K562 (cell line): ENCODE results near the gene SLC6A8. TPM values are rescaled to one million over a fixed set of nuclear protein-coding genes. Genes with fewer than 3 reads are reported as not detected.

Experiments used
- ATAC-seq: fragments of 200-7000 bp; cut with Tn5 transposase; 3 replicates; pipeline ENCODE4 v1.9.1; 2020; ENCODE audit warnings: moderate library complexity
- BruUV-seq: library from RNA; stranded (reverse); fragments of 400-500 nt; replicated peaks from 2 replicates; lab custom pipeline; 2021; lab: Mats Ljungman, UMichigan
- CTCF ChIA-PET: fragments of 300-600 bp; formaldehyde crosslinking; extraction: SDS; loops from one replicate; lab custom pipeline; 2021; ENCODE audit warnings: low intra/inter-chr PET ratio; lab: Yijun Ruan, JAX
- POLR2A ChIA-PET: fragments of 300-600, 350-650 bp; sonication (Branson Sonifier 250); formaldehyde crosslinking; extraction: SDS; loops from one replicate; lab custom pipeline; 2021; ENCODE audit warnings: antibody characterized with exemption, inconsistent platforms; lab: Yijun Ruan, JAX
- DNase-seq, 4 experiments: peaks; one replicate each; pipeline versions ENCODE4 v3.0.0 to v3.0.0-alpha.2; 2011 to 2018; ENCODE audit warnings: low spot score in 3 of 4, mixed read lengths in 3 of 4; ENCODE audit errors: extremely low read depth in 1 of 4
- FAIRE-seq: peaks from 2 replicates; lab custom pipeline; 2011; peaks lifted over from hg19 to GRCh38; lab: Jason Lieb, UNC
- H2AFZ ChIP-seq: 2 replicates; pipeline ENCODE4 v1.6.0; 2011; ENCODE audit warnings: low read depth, low read length, control low read depth, inconsistent platforms
- H3K27ac ChIP-seq: fragments of 200-600 bp; 3 replicates; pipeline ENCODE4 v1.8.0; 2011; ENCODE audit warnings: low read depth, mild to moderate bottlenecking, control low read depth, inconsistent platforms, low read length, moderate library complexity, mixed read lengths; ENCODE audit errors: extremely low read depth
- H3K27me3 ChIP-seq, 2 experiments: fragments of 300-600 bp in 1 of 2; 2 replicates in 1 of 2; 3 replicates in 1 of 2; pipeline versions ENCODE4 v1.6.0 to v1.8.0; 2011; ENCODE audit warnings: inconsistent platforms in 2 of 2, low read length in 2 of 2, mild to moderate bottlenecking in 1 of 2, mixed read lengths in 1 of 2, moderate library complexity in 1 of 2; ENCODE audit not compliant: control insufficient read depth in 2 of 2, insufficient read depth in 2 of 2
- H3K36me3 ChIP-seq: fragments of 300-600 bp; 3 replicates; pipeline ENCODE4 v1.8.0; 2011; ENCODE audit warnings: mild to moderate bottlenecking, low read length, inconsistent platforms; ENCODE audit not compliant: control insufficient read depth, insufficient read depth
- H3K4me1 ChIP-seq, 2 experiments: fragments of 200-600 bp in 1 of 2; replicated peaks in 1 of 2; 2 replicates in 1 of 2; 3 replicates in 1 of 2; pipeline versions ENCODE4 v1.5.1 to v1.8.0; 2011; ENCODE audit warnings: inconsistent platforms in 2 of 2, low read length in 2 of 2, mild to moderate bottlenecking in 1 of 2, mixed read lengths in 1 of 2, moderate library complexity in 1 of 2; ENCODE audit not compliant: control insufficient read depth in 2 of 2, insufficient read depth in 2 of 2
- H3K4me2 ChIP-seq: 2 replicates; pipeline ENCODE4 v1.6.1; 2011; ENCODE audit warnings: low read length, control low read depth, inconsistent platforms, mixed read lengths; ENCODE audit not compliant: insufficient read depth
- H3K4me3 ChIP-seq: fragments of 200-600 bp; sonication (generic), shearing (Covaris generic); 2 replicates; pipeline ENCODE4 v1.5.1; 2016; ENCODE audit warnings: control low read depth, inconsistent platforms
- H3K79me2 ChIP-seq: fragments of 200-600 bp; 3 replicates; pipeline ENCODE4 v1.8.0; 2011; ENCODE audit warnings: low read length, inconsistent platforms; ENCODE audit not compliant: control insufficient read depth, insufficient read depth
- H3K9ac ChIP-seq, 2 experiments: 2 replicates each; pipeline versions ENCODE4 v1.6.0 to v1.6.1; 2011; ENCODE audit warnings: low read depth in 2 of 2, low read length in 2 of 2, control low read depth in 1 of 2, inconsistent platforms in 1 of 2, mild to moderate bottlenecking in 1 of 2, mixed read lengths in 1 of 2; ENCODE audit not compliant: insufficient read depth in 1 of 2
- H3K9me1 ChIP-seq: one replicate; pipeline ENCODE4 v1.6.0; 2011; ENCODE audit warnings: inconsistent platforms, mild to moderate bottlenecking, low read length, moderate library complexity; ENCODE audit not compliant: control insufficient read depth, insufficient read depth
- H3K9me3 ChIP-seq: replicated peaks from 2 replicates; pipeline ENCODE4 v1.5.1; 2011; ENCODE audit warnings: low read depth, low read length, inconsistent platforms; ENCODE audit not compliant: control insufficient read depth, insufficient read depth
- H4K20me1 ChIP-seq: replicated peaks from 2 replicates; pipeline ENCODE4 v1.6.1; 2011; ENCODE audit warnings: low read length, inconsistent platforms, mixed read lengths; ENCODE audit not compliant: control insufficient read depth, insufficient read depth
- CREB5 ChIP-seq: fragments of 250-450 bp; sonication (Bioruptor Pico); IDR thresholded peaks from 2 replicates; pipeline ENCODE4 v1.5.0; 2020; ENCODE audit warnings: mild to moderate bottlenecking
- DIDO1 ChIP-seq: fragments of 450-650 bp; IDR thresholded peaks from 2 replicates; pipeline ENCODE4 v1.6.1; 2016; ENCODE audit warnings: low read depth, missing biosample characterization, missing genetic modification characterization
- HDAC2 ChIP-seq: fragments of 450-650 bp; IDR thresholded peaks from 2 replicates; pipeline ENCODE4 v1.6.1; 2016; ENCODE audit warnings: mild to moderate bottlenecking
- HNRNPUL1 ChIP-seq: fragments of 200-400 bp; formaldehyde crosslinking; IDR thresholded peaks from 2 replicates; pipeline ENCODE4 v1.6.1; 2017; ENCODE audit warnings: low read length
- KDM5B ChIP-seq: fragments of 200-600 bp; sonication (generic); IDR thresholded peaks from 2 replicates; pipeline ENCODE4 v1.6.1; 2012; ENCODE audit warnings: low read depth, mild to moderate bottlenecking, moderate library complexity, low read length, control low read depth, inconsistent platforms; ENCODE audit not compliant: insufficient replicate concordance
- MED1 ChIP-seq: sonication (generic); formaldehyde crosslinking; IDR thresholded peaks from 2 replicates; pipeline ENCODE4 v1.8.1; 2023; ENCODE audit warnings: missing genetic modification reagents, borderline replicate concordance
- NR4A1 ChIP-seq, 2 experiments: fragments of 250-450 bp in 1 of 2; fragments of 450-650 bp in 1 of 2; sonication (Bioruptor Pico) in 1 of 2; IDR thresholded peaks; 2 replicates each; pipeline versions ENCODE4 v1.4.0 to v1.6.1; 2016 to 2020; ENCODE audit warnings: mild to moderate bottlenecking in 2 of 2, missing compliant biosample characterization in 1 of 2, missing genetic modification characterization in 1 of 2, moderate library complexity in 1 of 2
- POLR2G ChIP-seq: fragments of 200-400 bp; formaldehyde crosslinking; IDR thresholded peaks from 2 replicates; pipeline ENCODE4 v1.6.1; 2017; ENCODE audit warnings: low read depth, mild to moderate bottlenecking, antibody characterized with exemption, low read length, moderate library complexity
- RBFOX2 ChIP-seq: fragments of 200-400 bp; formaldehyde crosslinking; IDR thresholded peaks from 2 replicates; pipeline ENCODE4 v1.6.1; 2017; ENCODE audit warnings: low read depth, mild to moderate bottlenecking, low read length, moderate library complexity
- RBM22 ChIP-seq: fragments of 200-400 bp; formaldehyde crosslinking; IDR thresholded peaks from 2 replicates; pipeline ENCODE4 v1.6.1; 2018; ENCODE audit warnings: low read length, low read depth; ENCODE audit not compliant: poor library complexity, severe bottlenecking
- RBM39 ChIP-seq: fragments of 200-400 bp; formaldehyde crosslinking; optimal IDR thresholded peaks from 2 replicates; pipeline ENCODE3; 2018; ENCODE audit warnings: low read depth, low read length
- TCF7 ChIP-seq: sonication (generic); IDR thresholded peaks from 2 replicates; pipeline ENCODE4 v1.6.1; 2016; ENCODE audit warnings: antibody characterized with exemption, borderline replicate concordance
- THRAP3 ChIP-seq: fragments of 450-650 bp; IDR thresholded peaks from 2 replicates; pipeline ENCODE4 v1.6.1; 2016; ENCODE audit warnings: mild to moderate bottlenecking, inconsistent platforms, borderline replicate concordance
- ZC3H8 ChIP-seq: fragments of 450-650 bp; IDR thresholded peaks from 2 replicates; pipeline ENCODE4 v1.6.1; 2017
- WGBS: fragments of 100-300 bp; shearing (Covaris generic); methylation state at CpG from one replicate; pipeline ENCODE4 v1.1.6; 2016; ENCODE audit warnings: low coverage, mixed read lengths; ENCODE audit not compliant: insufficient coverage; ENCODE audit errors: missing lambda C conversion rate; 5-methylcytosine and 5-hydroxymethylcytosine counted together
- in situ Hi-C: fragments of 300-500 bp; cut with MboI; formaldehyde crosslinking; loops from 4 replicates; pipeline ENCODE4 v1.15.0; 2018; ENCODE audit warnings: inconsistent platforms, mixed read lengths
- intact Hi-C: fragments of 100-400 bp; cut with micrococcal nuclease; formaldehyde crosslinking; loops from 2 replicates; pipeline ENCODE4 v1.14.2; 2022
- polyA plus RNA-seq, 8 experiments: library from polyadenylated mRNA; depleted of rRNA in 4 of 8; stranded (reverse) in 5 of 8; unstranded in 3 of 8; fragments of >200 nt; fragmentation: Nextera tagmentation in 2 of 8; fragmentation: Illumina TruSeq in 1 of 8; extraction: Ambion mirVana in 2 of 8; extraction: Trizol in 1 of 8; gene quantifications; 2 replicates each; pipeline versions ENCODE4 v1.2.1 to v1.2.3, GENCODE V29; 2011 to 2014; ENCODE audit warnings: inconsistent platforms in 1 of 8, missing spikeins in 1 of 8
- total RNA-seq, 7 experiments: library from RNA; depleted of rRNA in 6 of 7; stranded (reverse); fragments of >200 nt in 6 of 7; fragmentation: Illumina TruSeq in 2 of 7; extraction: Trizol in 2 of 7; gene quantifications; 2 replicates each; pipeline versions ENCODE4 v1.2.1 to v1.2.3, GENCODE V29; 2011 to 2021; ENCODE audit warnings: low replicate concordance in 1 of 7

SLC6A8 gene
- total and polyA plus RNA-seq, 9 of the 15 experiments (the other 6 are each of a cell fraction or from before 2014, with no cell fraction given), result 0.68 to 144 (median 34.3) TPM

DNA sequence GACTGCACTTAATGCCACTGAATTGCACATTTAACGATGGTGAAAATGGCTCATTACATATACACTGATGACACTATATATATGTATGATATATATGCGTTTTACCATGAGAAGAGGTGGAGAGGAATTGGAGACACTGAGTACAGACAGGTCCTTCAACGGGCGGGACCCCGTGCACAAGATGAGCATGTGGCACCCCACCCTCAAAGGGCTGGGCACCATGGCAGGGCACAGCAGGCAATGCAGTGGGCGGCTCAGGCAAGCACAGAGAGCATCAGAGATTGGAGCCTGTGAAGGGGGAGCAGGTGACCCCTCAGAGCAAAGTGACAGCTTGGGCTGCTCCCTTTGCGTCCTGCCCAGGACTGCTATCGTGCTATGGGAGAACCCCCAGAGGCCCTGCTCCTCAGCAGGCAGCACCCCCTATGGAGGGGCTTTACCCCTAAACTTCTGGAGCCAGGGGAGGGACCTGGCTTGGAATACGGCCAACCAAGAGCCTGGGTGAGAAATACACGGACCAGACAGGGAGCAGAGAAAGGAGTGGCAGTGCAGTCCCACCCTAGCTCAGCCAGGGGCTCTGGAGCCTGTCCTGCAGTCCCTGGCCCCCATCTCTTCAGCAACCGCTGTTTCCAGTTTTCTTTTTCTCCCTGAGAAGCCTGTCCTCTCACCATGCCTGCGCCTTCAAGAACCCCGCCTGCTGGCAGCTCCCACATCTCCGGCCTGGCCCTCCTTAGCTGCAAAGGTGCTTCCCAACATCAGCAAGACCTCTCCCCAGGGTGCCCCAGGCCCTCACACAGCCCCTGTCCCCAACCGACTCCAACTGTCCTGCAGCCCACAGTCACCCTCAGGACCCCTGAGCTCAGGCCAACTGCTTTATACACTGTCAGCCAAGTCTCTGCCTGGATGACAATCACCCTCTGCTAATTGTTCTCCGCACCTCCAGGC, 10.5 kb downstream of the SLC6A8 start:
- Histone ChIP-seq H3K4me3 (no peak overlapping the region), H2AFZ (no peak overlapping the region), H3K79me2 (no peaks in the 10 kb centered on the region), H3K9me1 (no peaks in the 10 kb centered on the region), H3K36me3 (peaks cover 63% of the 10 kb centered on the region; the same call in 1 of the 3 replicates), H3K9ac (no peak overlapping the region), H4K20me1 (no peaks in the 10 kb centered on the region), H3K4me1 (peaks cover 0 to 26% of the 10 kb centered on the region in 2 experiments; a peak in 2 of 5 replicates), H3K27ac (no peak overlapping the region), H3K27me3 (no peaks in the 10 kb centered on the region), H3K4me2 (no peak overlapping the region), H3K9me3 (no peaks in the 10 kb centered on the region)
- ATAC-seq (no peak), DNase-seq (no peak), FAIRE-seq (no peak)
- ChIA-PET CTCF (no interaction called here), POLR2A (interaction anchor here (0.8 to 1.3 kb wide), 3 partner anchors 11 to 120 kb away, joined by 3 to 4 read pairs (median 4); no protein-coding TSS in a partner anchor)
- no peak for TF ChIP-seq ZC3H8
- TF ChIP-seq DIDO1 (tag), result no peak
- TF ChIP-seq POLR2G, result peak; percentile 56; the same call in 1 of the 2 replicates
- no peak for TF ChIP-seq NR4A1 (CRISPR knock-in tag; IDR thresholded peaks at IDR 0.05)
- TF ChIP-seq NR4A1 (tag; IDR thresholded peaks at IDR 0.05), result no peak
- TF ChIP-seq MED1, result no peak
- TF ChIP-seq RBM22, result peak; percentile 53
- no peak for TF ChIP-seq RBM39
- TF ChIP-seq RBFOX2, result peak; percentile 1
- TF ChIP-seq KDM5B, result peak; percentile 53
- no peak for TF ChIP-seq CREB5 (CRISPR knock-in tag)
- TF ChIP-seq HNRNPUL1, result no peak
- no peak for TF ChIP-seq HDAC2
- TF ChIP-seq TCF7, result no peak
- no peak for TF ChIP-seq THRAP3
- no TSS peak for BruUV-seq
- in situ Hi-C loops (no loop called here), intact Hi-C loops (no loop called here)
- WGBS, result 94% methylated on average over 3 of the region's 16 CpGs
